SJSA1 (cell line): ENCODE results near the gene TPX2. TPM values are rescaled to one million over a fixed set of nuclear protein-coding genes. Genes with fewer than 3 reads are reported as not detected.

Source experiments
- DNase-seq, 2 experiments: peaks; one replicate each; pipeline ENCODE4 v3.0.0-alpha.2; 2015 to 2020; ENCODE audit warnings: low spot score in 2 of 2, low read depth in 1 of 2
- H3K27ac ChIP-seq: fragments of 250-450 bp; sonication (Bioruptor Pico); 2 replicates; pipeline ENCODE4 v1.5.1; 2020; ENCODE audit warnings: mild to moderate bottlenecking, moderate library complexity
- H3K27me3 ChIP-seq: fragments of 250-450 bp; sonication (Bioruptor Pico); replicated peaks from 2 replicates; pipeline ENCODE4 v1.5.1; 2020; ENCODE audit warnings: mild to moderate bottlenecking, moderate library complexity
- H3K36me3 ChIP-seq: fragments of 250-450 bp; sonication (Bioruptor Pico); 2 replicates; pipeline ENCODE4 v1.5.1; 2020; ENCODE audit warnings: mild to moderate bottlenecking
- H3K4me1 ChIP-seq: fragments of 250-450 bp; sonication (Bioruptor Pico); replicated peaks from 2 replicates; pipeline ENCODE4 v1.6.1; 2021; ENCODE audit warnings: mild to moderate bottlenecking
- H3K4me3 ChIP-seq: fragments of 250-450 bp; sonication (Bioruptor Pico); 2 replicates; pipeline ENCODE4 v1.5.1; 2020; ENCODE audit warnings: mild to moderate bottlenecking
- H3K9me3 ChIP-seq: fragments of 250-450 bp; sonication (Bioruptor Pico); replicated peaks from 2 replicates; pipeline ENCODE4 v1.5.1; 2020; ENCODE audit warnings: mild to moderate bottlenecking
- total RNA-seq: library from RNA; depleted of rRNA; stranded (reverse); fragments of >200 nt; shearing (Covaris generic); gene quantifications from 2 replicates; pipeline ENCODE4 v1.2.3, GENCODE V29; 2014

The TPX2 gene
- total RNA-seq, 1 experiment from 2014 or later = 212 TPM

DNA sequence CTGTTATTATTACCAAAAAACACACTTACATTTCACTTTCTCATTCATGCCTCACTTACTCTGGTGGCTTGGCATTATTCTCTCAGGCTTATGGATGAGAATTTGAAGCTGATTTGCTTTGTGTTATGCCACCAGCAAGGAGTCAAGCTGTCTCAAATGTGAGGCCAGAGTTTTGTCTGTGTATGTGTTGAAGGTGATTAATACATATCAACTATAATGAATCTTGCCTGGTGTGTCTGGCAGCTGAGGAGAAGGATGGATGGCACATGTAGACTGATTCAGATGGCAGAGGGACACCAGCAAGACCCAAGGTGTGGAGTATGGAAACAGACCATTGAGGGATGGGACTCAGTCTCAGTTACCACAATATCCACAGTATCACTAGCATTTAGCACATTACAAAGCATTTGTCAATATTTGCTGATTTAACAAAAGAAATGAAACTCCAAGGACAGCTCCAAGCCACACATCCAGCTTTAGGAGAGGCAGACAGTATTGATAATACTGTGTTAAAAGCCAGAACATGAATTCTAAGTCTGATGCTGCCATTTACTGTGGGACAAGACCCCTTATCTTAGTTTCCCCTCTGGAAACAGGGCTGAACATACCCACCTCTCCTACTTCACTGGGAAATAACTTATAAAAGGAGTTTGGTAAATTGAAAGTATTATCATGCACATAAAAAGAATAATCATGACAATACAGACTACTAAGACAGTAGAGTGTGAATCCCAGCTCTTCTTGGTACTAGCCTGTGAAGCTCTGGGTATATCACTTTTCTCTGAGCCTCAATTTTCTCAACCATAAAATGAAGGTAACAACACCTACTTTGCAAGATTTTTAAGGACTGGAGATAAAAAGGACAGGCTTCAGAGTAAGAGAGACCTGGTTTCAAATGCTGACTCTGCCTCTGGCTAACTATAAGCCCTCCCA is 27.6 kb upstream of the TPX2 start:
- peaks cover 50% of the 10 kb centered on the region for H3K4me1 ChIP-seq
- H3K9me3 ChIP-seq = no peaks in the 10 kb centered on the region
- DNase-seq = no peak
- peak overlapping the region; percentile 99 for H3K27ac ChIP-seq
- no peak overlapping the region for H3K4me3 ChIP-seq
- H3K27me3 ChIP-seq = no peaks in the 10 kb centered on the region
- H3K36me3 ChIP-seq = peaks cover 90% of the 10 kb centered on the region

DNA sequence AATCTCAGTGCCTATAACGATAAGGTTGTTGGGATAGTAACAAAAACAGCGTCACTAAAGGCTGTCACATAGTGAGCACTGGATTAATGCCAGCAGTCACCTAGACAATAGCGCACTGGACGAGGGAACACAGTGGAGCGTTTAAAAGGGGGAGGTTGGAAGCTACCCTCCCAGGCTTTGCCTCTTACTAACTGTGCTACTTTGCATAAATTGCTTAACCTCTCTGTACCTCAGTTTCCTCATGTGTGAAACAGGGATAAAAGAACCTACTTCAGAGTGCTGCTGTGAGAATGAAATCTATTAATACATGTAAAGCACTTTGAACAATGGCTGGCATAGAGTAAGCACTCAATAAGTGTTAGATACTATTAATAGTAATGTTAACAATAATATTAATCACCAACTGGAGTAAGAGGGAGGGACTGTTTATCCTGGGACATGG is 27.0 kb upstream of the TPX2 start:
- Histone ChIP-seq H3K36me3 (peaks cover 90% of the 10 kb centered on the region), H3K4me3 (no peak overlapping the region), H3K27ac (peak overlapping the region; percentile 99), H3K27me3 (no peaks in the 10 kb centered on the region), H3K9me3 (no peaks in the 10 kb centered on the region), H3K4me1 (peaks cover 57% of the 10 kb centered on the region)
- DNase-seq = peak in 1 of 2 experiments; percentile 41

DNA sequence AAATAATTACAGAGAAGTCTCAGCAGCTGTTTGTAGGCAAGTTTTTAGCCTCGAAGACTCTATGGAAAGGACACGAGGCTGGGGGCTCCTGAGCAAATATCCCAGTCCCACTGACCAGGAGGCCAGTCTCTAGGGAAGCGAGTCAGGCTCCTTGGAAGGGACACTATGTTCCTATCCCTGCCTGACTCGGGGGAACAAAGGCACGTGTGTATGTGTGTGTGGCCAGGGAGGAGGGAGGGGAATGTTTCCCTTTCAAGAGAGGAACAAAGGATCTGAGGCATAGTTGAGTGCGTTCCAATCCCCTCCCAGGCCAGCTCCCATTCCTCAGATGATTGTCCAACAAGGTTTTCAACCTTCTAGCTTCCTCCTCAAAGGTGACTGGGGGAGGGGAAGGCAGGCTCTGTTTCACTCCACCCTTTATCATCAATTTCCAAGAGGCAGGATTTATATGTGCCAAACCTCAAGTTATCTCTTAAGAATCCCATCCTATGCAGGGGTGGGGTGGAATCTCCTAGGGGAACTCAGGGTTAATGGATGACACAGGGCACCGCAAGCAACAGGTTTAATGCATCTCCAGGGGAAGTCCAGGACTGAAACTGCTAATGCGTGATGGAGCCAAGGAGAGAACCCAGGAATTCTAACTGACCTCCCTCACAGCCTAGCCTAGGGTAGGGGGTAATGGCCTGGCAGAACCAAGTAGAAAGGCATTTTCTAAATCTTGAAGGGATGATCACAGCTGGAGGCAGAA is 26.4 kb upstream of the TPX2 start:
- no peaks in the 10 kb centered on the region for H3K27me3 ChIP-seq
- peak overlapping the region; percentile 99 for H3K27ac ChIP-seq
- no peaks in the 10 kb centered on the region for H3K9me3 ChIP-seq
- H3K36me3 ChIP-seq = peaks cover 90% of the 10 kb centered on the region
- H3K4me3 ChIP-seq = peak overlapping the region; percentile 11
- peak; percentile 96 to 97 for DNase-seq
- H3K4me1 ChIP-seq = peaks cover 63% of the 10 kb centered on the region

DNA sequence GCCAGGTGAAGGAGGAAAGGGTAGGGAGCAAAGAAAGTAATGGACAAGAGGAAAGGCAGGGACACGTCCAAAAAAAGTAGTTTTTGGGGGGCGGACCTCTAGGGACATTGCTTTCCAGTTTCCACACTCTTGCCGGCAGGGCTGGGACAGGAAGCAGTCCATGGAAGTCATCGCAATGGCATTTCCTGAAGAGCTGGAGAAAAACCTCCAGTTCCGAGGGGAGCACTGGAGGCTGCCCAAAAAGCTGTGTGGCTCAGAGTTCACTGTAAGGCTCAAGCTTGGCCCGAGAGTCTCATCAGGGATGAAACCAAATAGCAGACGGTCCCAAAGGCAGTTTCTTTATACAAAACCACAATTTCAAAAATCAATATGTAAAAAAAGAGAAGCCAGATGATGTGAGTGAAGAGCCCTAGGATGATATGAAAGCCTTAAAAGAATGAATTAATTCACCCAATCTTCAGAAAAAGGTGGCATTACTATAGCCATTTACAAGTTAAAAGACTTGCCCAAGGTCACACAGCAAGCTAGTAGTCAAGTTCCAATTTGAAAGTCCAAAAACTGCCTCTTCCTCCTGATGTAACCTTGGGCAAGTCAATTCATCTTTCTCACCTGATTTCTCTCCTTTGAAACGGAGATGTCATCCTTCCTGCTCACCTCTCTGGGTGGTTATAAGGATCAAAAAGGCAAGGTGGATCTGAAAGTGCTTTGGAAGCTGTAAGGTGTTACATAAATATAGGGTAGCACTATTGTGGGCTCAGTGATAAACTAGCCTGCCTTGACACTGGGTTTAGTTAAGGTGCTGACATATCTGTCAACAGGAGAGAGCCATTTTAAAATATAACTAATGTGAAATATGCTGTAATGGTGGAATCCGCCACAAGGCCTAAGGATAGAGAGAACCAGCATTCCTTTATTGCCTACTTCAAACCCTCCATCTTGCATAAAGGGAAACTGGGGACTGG is 25.5 kb upstream of the TPX2 start:
- Histone ChIP-seq H3K36me3 (peaks cover 90% of the 10 kb centered on the region), H3K4me3 (peak overlapping the region; percentile 11), H3K27me3 (no peaks in the 10 kb centered on the region), H3K4me1 (peaks cover 71% of the 10 kb centered on the region), H3K9me3 (no peaks in the 10 kb centered on the region), H3K27ac (peak overlapping the region; percentile 99)
- peak; percentile 93 to 95 for DNase-seq

DNA sequence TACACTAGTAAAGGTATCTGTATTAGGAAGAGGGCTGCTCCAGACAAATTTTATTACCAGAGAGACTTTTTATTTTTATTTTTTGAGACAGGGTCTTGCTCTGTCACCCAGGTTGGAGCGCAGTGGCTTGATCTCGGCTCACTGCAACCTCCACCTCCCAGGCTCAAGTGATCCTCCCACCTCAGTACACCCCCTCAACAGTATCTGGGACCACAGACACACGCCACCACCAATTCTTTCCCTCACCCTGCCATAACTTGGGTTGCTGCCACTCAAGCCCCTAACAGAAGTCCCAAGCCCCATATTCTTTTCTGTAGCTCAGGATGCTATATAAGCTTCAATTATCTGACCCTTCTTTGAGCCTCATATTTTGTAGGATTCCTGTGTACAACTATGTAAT is 23.3 kb upstream of the TPX2 start:
- Histone ChIP-seq H3K36me3 (peaks cover 92% of the 10 kb centered on the region), H3K27me3 (no peaks in the 10 kb centered on the region), H3K4me3 (no peak overlapping the region), H3K9me3 (no peaks in the 10 kb centered on the region), H3K27ac (no peak overlapping the region), H3K4me1 (peaks cover 89% of the 10 kb centered on the region)
- no peak for DNase-seq

DNA sequence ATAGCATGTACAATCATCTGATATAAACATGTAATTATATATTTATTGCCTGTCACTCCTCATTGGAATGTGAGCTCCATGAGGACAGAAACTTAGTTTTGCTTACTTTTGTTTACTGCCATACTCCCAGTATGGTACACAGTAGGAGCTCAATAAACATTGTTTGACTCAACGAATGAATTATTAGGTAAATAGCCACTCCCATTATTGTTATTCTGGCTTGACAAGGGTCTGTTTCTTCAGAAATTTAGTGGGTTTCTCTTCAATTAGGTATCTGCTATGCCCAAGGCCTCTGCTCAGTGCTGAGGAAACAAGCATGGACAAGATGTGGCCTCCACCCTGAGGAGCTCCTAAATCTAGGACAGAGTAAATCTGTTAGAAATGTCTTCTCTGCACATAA is 22.7 kb upstream of the TPX2 start:
- Histone ChIP-seq H3K9me3 (no peaks in the 10 kb centered on the region), H3K36me3 (peaks cover 92% of the 10 kb centered on the region), H3K27ac (no peak overlapping the region), H3K27me3 (no peaks in the 10 kb centered on the region), H3K4me3 (no peak overlapping the region), H3K4me1 (peaks cover 89% of the 10 kb centered on the region)
- no peak for DNase-seq

DNA sequence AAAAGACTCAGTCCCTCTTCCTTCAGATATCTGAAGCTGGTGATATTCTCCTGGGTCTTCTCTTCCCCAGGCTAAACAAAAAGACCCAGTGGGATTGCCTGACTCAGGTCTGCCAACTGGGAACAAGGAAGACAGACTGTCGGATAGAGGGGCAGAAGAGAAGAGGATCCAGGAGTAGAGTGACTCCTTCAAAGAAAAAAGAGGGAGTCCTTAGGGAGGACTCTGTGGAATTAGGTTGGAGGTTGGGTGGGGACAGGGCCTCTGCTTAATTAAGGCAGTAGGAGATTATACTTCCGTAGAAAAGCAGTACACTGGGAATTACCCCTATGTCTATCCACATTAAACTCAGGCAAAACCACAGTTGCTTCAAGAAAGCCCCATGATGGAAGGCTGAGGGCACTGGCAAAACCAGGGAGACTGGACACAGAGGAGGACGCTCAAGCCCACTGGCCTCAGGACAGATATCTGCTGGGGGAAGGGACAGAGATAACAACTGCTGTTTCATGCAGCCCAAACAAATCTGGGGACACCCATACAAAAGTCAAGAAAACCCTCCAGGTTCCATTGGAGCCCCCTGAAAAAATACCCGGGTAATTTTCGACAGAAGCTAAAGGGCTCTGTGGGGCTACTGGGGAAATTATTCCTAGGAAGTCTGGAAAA is 22.1 kb upstream of the TPX2 start:
- Histone ChIP-seq H3K36me3 (peaks cover 92% of the 10 kb centered on the region), H3K4me3 (no peak overlapping the region), H3K27ac (no peak overlapping the region), H3K27me3 (no peaks in the 10 kb centered on the region), H3K4me1 (peaks cover 89% of the 10 kb centered on the region), H3K9me3 (no peaks in the 10 kb centered on the region)
- no peak for DNase-seq

DNA sequence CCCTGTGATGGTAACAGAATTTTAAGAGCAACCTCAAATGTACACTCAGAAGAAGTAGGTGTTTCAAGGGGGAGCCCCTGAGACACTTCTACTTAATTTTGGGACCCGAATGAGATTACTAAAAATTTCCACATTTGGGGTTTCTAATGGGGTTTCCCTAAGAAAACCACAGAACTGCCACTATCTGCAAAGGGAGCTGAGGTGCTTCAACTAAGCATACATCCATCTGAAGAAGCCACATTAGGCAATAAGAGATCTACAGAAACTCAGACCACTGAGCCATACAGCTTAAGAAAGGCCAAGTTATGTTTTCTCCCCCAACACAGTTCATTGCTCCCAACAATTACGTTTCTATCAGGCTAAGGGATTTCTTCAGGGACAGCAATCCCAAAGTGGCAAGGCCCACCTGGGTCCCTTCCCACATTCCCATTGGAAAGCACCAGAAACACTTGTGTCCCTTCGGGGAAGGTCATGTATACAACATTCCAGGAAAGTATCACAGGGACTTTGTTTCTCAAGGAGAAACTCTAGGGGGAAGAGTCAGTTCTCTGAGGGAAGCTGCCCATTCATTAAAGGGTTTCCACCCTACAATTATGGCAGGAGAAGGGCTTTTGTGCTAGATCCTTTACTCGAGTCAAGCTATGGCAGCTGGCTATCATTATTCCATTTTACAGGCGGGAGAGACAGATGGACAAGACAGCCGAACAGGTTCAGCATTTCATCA is 21.4 kb upstream of the TPX2 start:
- no peak overlapping the region for H3K4me3 ChIP-seq
- DNase-seq = no peak
- no peak overlapping the region for H3K27ac ChIP-seq
- H3K4me1 ChIP-seq = peaks cover 83% of the 10 kb centered on the region
- H3K36me3 ChIP-seq = peaks cover 87% of the 10 kb centered on the region
- no peaks in the 10 kb centered on the region for H3K27me3 ChIP-seq
- no peaks in the 10 kb centered on the region for H3K9me3 ChIP-seq

DNA sequence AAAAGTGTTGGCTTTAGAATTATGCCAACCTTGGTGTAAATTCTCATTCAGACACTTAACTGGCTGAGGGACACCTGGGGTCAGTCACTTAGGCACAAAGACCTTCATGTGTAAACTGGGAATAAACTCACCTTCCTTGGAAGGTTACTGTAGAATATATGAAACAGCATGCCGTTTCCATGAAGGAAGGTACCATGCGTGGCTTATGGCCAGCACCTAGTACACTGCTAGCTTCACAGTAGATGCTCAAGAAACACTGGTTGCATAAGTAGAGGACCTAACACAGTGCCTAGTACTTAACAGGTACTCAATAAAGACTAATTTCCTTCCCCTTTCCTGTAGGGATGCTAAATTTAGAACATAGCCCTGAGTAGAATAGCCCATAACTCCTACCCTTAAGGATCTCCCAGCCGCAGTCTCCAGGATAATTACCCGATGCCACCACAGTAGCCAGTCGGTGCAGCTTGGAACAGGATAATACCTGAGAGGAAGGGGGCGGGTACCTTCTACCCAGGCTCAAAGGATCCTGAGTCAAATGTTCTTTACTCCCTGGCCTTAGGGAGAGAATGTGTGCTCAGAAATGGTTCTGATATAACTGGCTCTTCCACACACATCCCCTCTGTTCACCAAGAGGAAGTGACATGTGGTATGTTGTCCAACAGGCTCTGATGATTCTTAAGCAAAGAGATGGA is 20.0 kb upstream of the TPX2 start:
- Histone ChIP-seq H3K4me3 (no peak overlapping the region; the same call in 1 of the 2 replicates), H3K27ac (peak overlapping the region; percentile 91), H3K36me3 (peaks cover 77% of the 10 kb centered on the region), H3K4me1 (peaks cover 78% of the 10 kb centered on the region), H3K9me3 (no peaks in the 10 kb centered on the region), H3K27me3 (no peaks in the 10 kb centered on the region)
- DNase-seq = no peak

DNA sequence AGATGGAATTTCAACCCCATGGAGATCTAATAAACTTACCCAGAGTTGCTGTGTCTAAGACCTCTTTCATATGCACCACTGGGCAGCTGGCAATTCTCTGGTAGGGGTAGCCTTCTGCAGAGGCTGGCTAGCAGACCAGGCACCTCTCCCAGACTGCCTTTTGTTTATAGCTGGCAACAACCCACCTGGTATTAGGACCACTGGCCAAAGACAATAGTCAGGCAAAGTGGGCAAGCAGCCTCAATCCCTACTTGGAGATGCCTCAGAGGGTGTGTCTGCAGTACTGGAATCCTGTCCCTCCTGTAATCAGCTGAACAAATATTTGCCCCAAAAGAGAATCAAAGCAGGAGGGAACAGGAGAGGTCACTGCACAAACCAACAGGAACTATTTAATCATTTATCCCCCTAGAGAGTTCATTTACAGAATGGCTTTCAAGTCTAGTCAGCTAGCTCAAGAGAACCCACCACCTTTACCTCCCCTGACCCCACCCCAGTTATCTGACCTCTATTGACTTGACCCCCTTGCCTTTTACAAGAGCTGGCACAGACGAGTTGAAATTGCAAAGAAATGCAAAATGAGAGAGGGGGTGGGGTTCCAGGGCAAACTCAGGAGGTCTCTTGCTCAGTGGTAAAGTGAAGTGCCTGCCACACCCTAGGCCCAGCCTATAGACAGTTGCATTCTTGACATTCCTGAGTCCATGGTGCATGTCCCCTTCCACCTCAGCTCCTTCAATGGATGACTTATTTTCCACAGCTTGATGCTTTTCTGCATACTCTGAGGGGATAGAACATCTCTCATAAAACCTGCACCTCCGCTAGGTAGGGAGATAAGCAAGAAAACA is 19.2 kb upstream of the TPX2 start:
- peaks cover 71% of the 10 kb centered on the region for H3K4me1 ChIP-seq
- H3K27ac ChIP-seq = peak overlapping the region; percentile 91
- peak; percentile 87 to 88 for DNase-seq
- H3K27me3 ChIP-seq = no peaks in the 10 kb centered on the region
- H3K9me3 ChIP-seq = no peaks in the 10 kb centered on the region
- H3K36me3 ChIP-seq = peaks cover 70% of the 10 kb centered on the region
- peak overlapping the region; percentile 76 for H3K4me3 ChIP-seq
